Keratinocyte (primary cell): ENCODE measurements around the gene EFNB2. TPM values are rescaled to one million over a fixed set of nuclear protein-coding genes. Genes with fewer than 3 reads are reported as not detected.

Source experiments
- DNase-seq: peaks from one replicate; pipeline ENCODE4 v3.0.0-alpha.2; 2011; ENCODE audit warnings: low read depth, missing footprints, low spot score
- FAIRE-seq: peaks from 2 replicates; lab custom pipeline; 2011; peaks lifted over from hg19 to GRCh38; lab: Jason Lieb, UNC
- H2AFZ ChIP-seq: 2 replicates; pipeline ENCODE4 v1.6.0; 2012; ENCODE audit warnings: low read length, control low read depth, inconsistent platforms; ENCODE audit not compliant: control insufficient read depth
- H3K27ac ChIP-seq: 2 replicates; pipeline ENCODE4 v1.5.1; 2011; ENCODE audit warnings: low read length; ENCODE audit not compliant: control insufficient read depth, insufficient read depth
- H3K27me3 ChIP-seq: 3 replicates; pipeline ENCODE4 v1.6.0; 2011; ENCODE audit warnings: low read length; ENCODE audit not compliant: control insufficient read depth, insufficient read depth; ENCODE audit errors: extremely low read depth
- H3K36me3 ChIP-seq, 2 experiments: 2 replicates in 1 of 2; 3 replicates in 1 of 2; pipeline ENCODE4 v1.5.1; 2011; ENCODE audit warnings: low read length in 2 of 2, mild to moderate bottlenecking in 1 of 2; ENCODE audit not compliant: control insufficient read depth in 2 of 2, insufficient read depth in 2 of 2; ENCODE audit errors: extremely low read depth in 1 of 2
- H3K4me1 ChIP-seq: 3 replicates; pipeline ENCODE4 v1.5.1; 2011; ENCODE audit warnings: low read length; ENCODE audit not compliant: control insufficient read depth, insufficient read depth; ENCODE audit errors: extremely low read depth
- H3K4me2 ChIP-seq: 3 replicates; pipeline ENCODE4 v1.6.0; 2011; ENCODE audit warnings: low read depth, low read length; ENCODE audit not compliant: control insufficient read depth, insufficient read depth; ENCODE audit errors: extremely low read depth
- H3K4me3 ChIP-seq, 3 experiments: fragments of 200-600 bp in 1 of 3; sonication (generic) in 1 of 3; 2 replicates in 2 of 3; 3 replicates in 1 of 3; pipeline ENCODE4 v1.5.1; 2011 to 2016; ENCODE audit warnings: low read length in 3 of 3, mild to moderate bottlenecking in 3 of 3, control low read depth in 2 of 3, inconsistent platforms in 1 of 3, low read depth in 1 of 3, mixed read lengths in 1 of 3, mixed run types in 1 of 3, moderate library complexity in 1 of 3; ENCODE audit not compliant: control insufficient read depth in 2 of 3, insufficient read depth in 2 of 3; ENCODE audit errors: extremely low read depth in 1 of 3
- H3K79me2 ChIP-seq: 2 replicates; pipeline ENCODE4 v1.6.0; 2012; ENCODE audit warnings: low read length; ENCODE audit not compliant: control insufficient read depth, insufficient read depth
- H3K9ac ChIP-seq: 3 replicates; pipeline ENCODE4 v1.6.0; 2011; ENCODE audit warnings: low read length; ENCODE audit not compliant: control insufficient read depth, insufficient read depth; ENCODE audit errors: extremely low read depth
- H3K9me1 ChIP-seq: 3 replicates; pipeline ENCODE4 v1.6.0; 2011; ENCODE audit warnings: low read length; ENCODE audit not compliant: control insufficient read depth, insufficient read depth; ENCODE audit errors: extremely low read depth
- H3K9me3 ChIP-seq: 2 replicates; pipeline ENCODE4 v1.5.1; 2012; ENCODE audit warnings: low read depth, low read length; ENCODE audit not compliant: control insufficient read depth
- H4K20me1 ChIP-seq: 3 replicates; pipeline ENCODE4 v1.6.0; 2011; ENCODE audit warnings: low read length; ENCODE audit not compliant: control insufficient read depth, insufficient read depth; ENCODE audit errors: extremely low read depth
- EZH2 ChIP-seq: IDR thresholded peaks from one replicate; pipeline ENCODE4 v1.6.1; 2012; ENCODE audit warnings: inconsistent platforms, mild to moderate bottlenecking, low read length, moderate library complexity
- dilution Hi-C: fragments of 300-500 bp; cut with MboI; formaldehyde crosslinking; loops from one replicate; pipeline ENCODE4 v1.7.0; 2020; ENCODE audit warnings: low sequenced_read_pairs; ENCODE audit not compliant: extremely low pct_ligation_motif_present
- polyA plus RNA-seq, 5 experiments: library from polyadenylated mRNA; depleted of rRNA in 3 of 5; stranded (reverse) in 3 of 5; stranded (forward) in 1 of 5; unstranded in 1 of 5; fragments of >200 nt; gene quantifications; 1 replicate in 1 of 5; 2 replicates in 3 of 5; 3 replicates in 1 of 5; pipeline versions ENCODE4 v1.2.1 to v1.2.3, GENCODE V29; 2011 to 2012; ENCODE audit warnings: missing spikeins in 2 of 5, low read depth in 1 of 5, low replicate concordance in 1 of 5
- TF ChIP-seq, protein P1 (sequence below), 3 experiments: IDR thresholded peaks in 1 of 3; conservative IDR thresholded peaks in 1 of 3; optimal IDR thresholded peaks in 1 of 3; 2 replicates in 2 of 3; 3 replicates in 1 of 3; pipeline versions ENCODE3 to v1.5.1; 2011; ENCODE audit warnings: low read length in 3 of 3, mild to moderate bottlenecking in 3 of 3, moderate library complexity in 2 of 3, control low read depth in 1 of 3, inconsistent platforms in 1 of 3; ENCODE audit not compliant: insufficient read depth in 2 of 3; ENCODE audit errors: extremely low read depth in 1 of 3

The EFNB2 gene
- polyA plus RNA-seq, 1 donor (not counting 4 experiments of a cell fraction or from before 2014, with no cell fraction given), result 38.9 TPM

DNA sequence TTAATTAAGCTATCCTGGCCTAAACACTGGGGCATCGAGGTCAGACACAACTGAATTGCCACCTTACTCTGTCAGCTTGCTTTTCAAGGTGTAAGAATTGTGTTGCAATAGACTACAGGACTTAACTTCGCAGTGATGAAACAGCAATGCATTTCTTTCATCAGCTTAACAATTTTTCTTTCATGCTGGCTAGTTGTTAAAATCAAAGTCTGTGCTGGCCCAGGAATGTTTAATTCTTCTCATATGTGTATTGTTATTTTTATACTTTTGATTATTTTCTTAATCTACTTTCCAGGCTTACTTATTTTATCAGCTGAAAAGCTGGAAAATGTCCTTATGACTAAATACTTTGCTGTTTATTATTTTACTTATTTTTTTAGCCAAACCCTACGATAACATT, 79.7 kb downstream of the EFNB2 start:
- H3K27me3 ChIP-seq, result no peaks in the 10 kb centered on the region
- H3K9ac ChIP-seq, result no peak overlapping the region
- H3K9me3 ChIP-seq, result no peaks in the 10 kb centered on the region
- H4K20me1 ChIP-seq, result no peaks in the 10 kb centered on the region
- no peak for TF ChIP-seq EZH2
- TF ChIP-seq, protein P1, sequence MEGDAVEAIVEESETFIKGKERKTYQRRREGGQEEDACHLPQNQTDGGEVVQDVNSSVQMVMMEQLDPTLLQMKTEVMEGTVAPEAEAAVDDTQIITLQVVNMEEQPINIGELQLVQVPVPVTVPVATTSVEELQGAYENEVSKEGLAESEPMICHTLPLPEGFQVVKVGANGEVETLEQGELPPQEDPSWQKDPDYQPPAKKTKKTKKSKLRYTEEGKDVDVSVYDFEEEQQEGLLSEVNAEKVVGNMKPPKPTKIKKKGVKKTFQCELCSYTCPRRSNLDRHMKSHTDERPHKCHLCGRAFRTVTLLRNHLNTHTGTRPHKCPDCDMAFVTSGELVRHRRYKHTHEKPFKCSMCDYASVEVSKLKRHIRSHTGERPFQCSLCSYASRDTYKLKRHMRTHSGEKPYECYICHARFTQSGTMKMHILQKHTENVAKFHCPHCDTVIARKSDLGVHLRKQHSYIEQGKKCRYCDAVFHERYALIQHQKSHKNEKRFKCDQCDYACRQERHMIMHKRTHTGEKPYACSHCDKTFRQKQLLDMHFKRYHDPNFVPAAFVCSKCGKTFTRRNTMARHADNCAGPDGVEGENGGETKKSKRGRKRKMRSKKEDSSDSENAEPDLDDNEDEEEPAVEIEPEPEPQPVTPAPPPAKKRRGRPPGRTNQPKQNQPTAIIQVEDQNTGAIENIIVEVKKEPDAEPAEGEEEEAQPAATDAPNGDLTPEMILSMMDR (optimal IDR thresholded peaks at IDR 0.05 in 1 of 3, IDR thresholded peaks at IDR 0.05 in 1 of 3, conservative IDR thresholded peaks at IDR 0.05 in 1 of 3; ENCODE audit: extremely low read depth in 1 of 3, insufficient read depth in 2 of 3, low read length in 3 of 3), result no peak
- no peak overlapping the region for H3K27ac ChIP-seq
- no peaks in the 10 kb centered on the region for H3K4me1 ChIP-seq
- H3K4me3 ChIP-seq, result no peak overlapping the region
- H3K4me2 ChIP-seq, result no peak overlapping the region
- DNase-seq (no peak), FAIRE-seq (no peak)
- H3K36me3 ChIP-seq, result no peaks in the 10 kb centered on the region
- dilution Hi-C loops, result no loop called here
- H3K79me2 ChIP-seq, result no peaks in the 10 kb centered on the region
- H3K9me1 ChIP-seq, result no peaks in the 10 kb centered on the region
- no peak overlapping the region for H2AFZ ChIP-seq

DNA sequence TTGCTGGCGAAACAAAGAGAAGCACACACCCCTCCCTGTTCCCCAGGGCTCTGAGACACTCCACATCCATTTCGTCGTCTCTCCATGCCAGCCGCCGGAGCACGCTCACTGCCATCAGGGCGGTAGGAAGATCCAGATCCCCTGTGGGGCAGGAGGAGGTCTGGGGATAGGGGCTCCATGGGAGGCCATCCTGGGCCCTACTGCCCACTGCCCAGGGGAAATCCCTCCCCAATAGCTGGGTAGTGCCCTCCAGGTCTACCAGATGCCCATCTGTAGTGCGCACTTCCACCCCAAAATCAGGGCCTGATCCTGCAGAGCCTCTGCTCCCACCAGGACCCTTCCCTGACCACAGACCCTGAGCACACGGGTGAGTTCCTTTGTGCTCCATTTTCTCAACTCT, 80.3 kb downstream of the EFNB2 start:
- Histone ChIP-seq H2AFZ (no peak overlapping the region), H3K9ac (no peak overlapping the region)
- no peak for FAIRE-seq

More for the DNA sequence above, 80.3 kb downstream of the EFNB2 start:
- H3K27ac ChIP-seq, result no peak overlapping the region
- H3K4me2 ChIP-seq, result no peak overlapping the region
- no peaks in the 10 kb centered on the region for H3K36me3 ChIP-seq
- H4K20me1 ChIP-seq, result no peaks in the 10 kb centered on the region
- no peaks in the 10 kb centered on the region for H3K79me2 ChIP-seq
- no peaks in the 10 kb centered on the region for H3K9me1 ChIP-seq
- DNase-seq, result no peak
- H3K4me1 ChIP-seq, result no peaks in the 10 kb centered on the region
- no peak overlapping the region for H3K4me3 ChIP-seq
- H3K27me3 ChIP-seq, result no peaks in the 10 kb centered on the region
- TF ChIP-seq, protein P1 (optimal IDR thresholded peaks at IDR 0.05 in 1 of 3, IDR thresholded peaks at IDR 0.05 in 1 of 3, conservative IDR thresholded peaks at IDR 0.05 in 1 of 3; ENCODE audit: extremely low read depth in 1 of 3, insufficient read depth in 2 of 3, low read length in 3 of 3), result no peak
- no peak for TF ChIP-seq EZH2
- H3K9me3 ChIP-seq, result no peaks in the 10 kb centered on the region
- dilution Hi-C loops, result no loop called here
